Measurements from ENCODE around the gene HDAC4.

The HDAC4 gene

DNA sequence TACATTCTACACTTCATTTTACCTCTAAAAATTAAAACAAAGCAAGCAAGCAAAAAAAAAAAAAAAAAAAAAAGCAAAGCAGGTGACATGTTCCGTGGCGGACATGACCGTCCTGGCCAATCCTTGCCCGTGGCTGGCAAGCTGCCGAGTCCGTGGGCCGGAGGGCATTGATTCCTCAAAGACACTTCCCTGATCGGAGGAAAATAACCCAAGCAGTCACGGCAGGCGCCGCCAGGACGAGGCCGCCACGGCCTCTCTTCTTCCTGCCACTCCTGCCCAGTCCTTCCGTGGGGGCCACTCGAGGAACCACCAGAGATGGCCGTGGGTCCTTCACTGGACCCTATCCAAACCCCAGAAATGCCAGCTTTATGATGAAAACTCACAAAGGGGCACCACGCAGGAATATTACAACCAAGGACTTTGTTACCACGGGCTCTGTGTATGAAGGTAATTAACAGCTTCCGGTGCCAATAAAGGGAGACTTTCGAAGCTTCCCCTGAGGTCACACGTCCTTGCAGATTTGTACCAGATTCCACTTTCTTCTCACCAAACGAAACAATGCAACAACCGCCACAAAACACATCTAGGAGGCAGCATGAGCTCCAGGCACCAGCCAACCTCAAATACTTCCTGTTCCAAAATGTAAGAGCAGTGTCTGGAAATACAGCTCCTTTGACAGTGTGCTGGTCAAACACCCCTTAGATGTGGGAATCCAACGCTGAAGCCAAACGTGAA, 170.3 kb downstream of the HDAC4 start:
- peak; percentile 62 for ATAC-seq (replicated peaks)
- DNase-seq: no peak
- Mint-ChIP-seq H3K27me3 (no peaks in the 10 kb centered on the region), H3K36me3 (ENCODE audit: insufficient read depth) (no peaks in the 10 kb centered on the region), H3K9me3 (no peaks in the 10 kb centered on the region), H3K27ac (peak overlapping the region; percentile 54 to 75), H3K4me1 (ENCODE audit: low read depth in 2 of 2) (peaks cover 46 to 48% of the 10 kb centered on the region in 2 donors), H3K4me3 (peak overlapping the region; percentile 33 to 45)

DNA sequence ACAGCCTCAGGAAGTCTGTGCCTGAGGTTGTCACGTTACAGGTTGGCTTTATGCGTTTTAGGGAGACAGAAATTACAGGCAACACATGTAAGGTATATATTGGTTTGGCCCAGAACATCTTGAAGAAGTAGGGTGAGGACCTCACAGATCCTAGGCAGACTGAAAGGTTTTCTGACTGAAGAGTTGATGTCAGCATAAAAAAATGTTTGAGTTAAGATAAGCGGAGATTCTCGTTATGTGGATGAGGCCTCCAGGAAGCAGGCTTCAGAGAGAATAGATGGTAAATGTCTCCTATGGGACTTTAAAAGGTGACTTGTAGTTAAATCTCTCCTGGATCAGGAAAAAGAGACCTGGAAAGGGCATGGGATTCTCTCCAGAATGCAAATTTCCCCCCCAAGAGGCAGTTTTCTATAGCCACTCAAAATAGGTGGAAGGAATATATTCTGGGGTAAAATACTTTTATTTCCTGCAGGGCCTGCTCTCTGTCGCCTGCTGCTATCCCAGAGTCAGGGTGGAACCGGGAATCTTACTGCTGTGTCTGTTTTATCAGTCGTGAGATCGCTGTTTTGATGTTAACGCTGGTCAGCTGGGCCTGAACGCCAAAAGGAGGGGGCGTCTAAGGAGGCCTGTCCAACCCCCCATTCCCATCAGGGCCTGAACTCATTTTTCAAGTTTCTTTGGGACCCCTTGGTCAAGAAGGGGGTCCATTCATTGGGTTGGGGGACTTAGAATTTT, 171.1 kb downstream of the HDAC4 start:
- Mint-ChIP-seq H3K27me3 (no peaks in the 10 kb centered on the region), H3K36me3 (ENCODE audit: insufficient read depth) (no peaks in the 10 kb centered on the region), H3K9me3 (no peaks in the 10 kb centered on the region), H3K27ac (peak overlapping the region; percentile 8 to 39), H3K4me3 (no peak overlapping the region), H3K4me1 (ENCODE audit: low read depth in 2 of 2) (peaks cover 48 to 52% of the 10 kb centered on the region in 2 donors)
- ATAC-seq (replicated peaks): no peak
- no peak for DNase-seq

DNA sequence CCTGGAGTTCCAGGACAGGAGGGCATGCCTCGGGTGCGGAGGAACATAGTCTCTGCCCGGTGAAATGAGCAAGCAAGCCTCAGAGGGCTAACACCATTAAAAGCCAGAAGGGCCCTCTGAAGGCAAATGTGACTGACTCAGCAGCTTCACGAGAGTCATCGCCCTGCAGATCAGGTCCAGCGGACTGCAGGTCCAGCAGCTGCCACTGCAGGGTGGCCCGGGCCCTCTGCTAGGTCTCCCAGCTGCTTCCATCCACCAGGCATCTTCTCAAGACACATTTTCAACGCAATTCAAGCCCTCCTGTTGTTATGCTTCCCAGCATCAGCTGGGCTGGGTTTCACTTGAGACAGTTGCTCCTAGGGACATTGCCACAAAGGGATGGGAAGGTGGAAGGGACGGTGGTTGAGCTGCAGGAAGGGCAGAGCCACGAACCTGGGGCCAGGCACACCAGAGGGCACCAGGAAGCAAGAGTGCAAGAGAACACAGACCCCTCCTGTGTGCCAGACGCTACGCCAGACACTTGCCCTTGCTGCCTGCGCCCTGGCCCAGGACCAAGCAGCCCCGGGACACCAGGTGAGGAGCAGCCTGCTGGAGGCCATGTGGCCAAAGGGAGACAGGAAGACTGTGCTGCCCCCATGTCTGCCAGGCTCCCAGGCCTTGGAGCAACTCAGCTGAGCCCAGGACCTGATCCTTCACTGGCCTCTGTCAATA, 173.0 kb downstream of the HDAC4 start:
- no peaks in the 10 kb centered on the region for H3K9me3 Mint-ChIP-seq
- no peak overlapping the region for H3K4me3 Mint-ChIP-seq
- no peaks in the 10 kb centered on the region for H3K27me3 Mint-ChIP-seq
- H3K4me1 Mint-ChIP-seq (ENCODE audit: low read depth in 2 of 2): peaks cover 59 to 62% of the 10 kb centered on the region in 2 donors
- no peaks in the 10 kb centered on the region for H3K36me3 Mint-ChIP-seq (ENCODE audit: insufficient read depth)
- no peak for DNase-seq
- H3K27ac Mint-ChIP-seq: peak overlapping the region; percentile 76 to 82
- no peak for ATAC-seq (replicated peaks)

DNA sequence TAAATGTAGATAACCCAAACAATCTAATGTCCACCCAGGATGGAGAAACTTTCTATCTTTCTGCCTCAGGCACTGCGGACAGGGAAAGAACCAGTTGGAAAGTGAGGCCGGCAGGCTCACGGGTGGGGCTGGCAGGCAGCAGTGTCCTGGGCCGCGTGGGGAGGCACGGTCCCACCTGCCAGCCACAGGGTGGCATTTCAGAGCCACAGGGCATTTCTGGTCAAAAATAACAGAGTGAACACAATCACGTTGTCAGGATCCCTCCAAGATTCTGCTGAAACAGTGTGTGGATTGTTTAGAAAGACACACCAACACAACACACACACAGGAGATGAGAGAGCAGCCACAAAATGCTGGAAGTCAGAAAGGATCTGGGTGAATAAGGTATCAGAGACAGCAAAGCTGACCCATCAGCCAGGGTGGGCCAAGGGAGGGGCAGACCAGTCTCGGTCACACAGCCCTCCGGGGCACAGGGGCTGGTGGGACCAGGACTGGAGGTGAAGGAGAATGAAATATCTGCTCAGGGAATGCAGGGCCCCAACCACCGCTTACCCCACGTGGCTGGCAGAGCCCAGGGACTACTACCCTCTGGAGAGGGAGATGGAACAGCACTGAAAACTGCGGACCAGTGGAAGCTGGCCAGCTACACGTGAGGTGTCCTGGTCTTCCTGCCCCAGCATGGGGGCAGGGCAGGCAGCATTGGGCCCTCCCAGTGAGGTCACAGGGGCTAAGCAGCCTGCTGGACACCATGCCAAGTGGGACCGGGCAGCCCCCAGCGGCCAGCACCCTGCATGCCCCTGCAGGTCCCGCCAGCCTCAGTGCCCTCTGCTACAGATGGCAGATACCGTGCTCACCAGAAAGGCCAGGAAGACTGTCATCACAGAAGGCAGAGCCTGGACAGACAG, 173.9 kb downstream of the HDAC4 start:
- H3K36me3 Mint-ChIP-seq (ENCODE audit: insufficient read depth): no peaks in the 10 kb centered on the region
- ATAC-seq (replicated peaks) (no peak), DNase-seq (no peak)
- peaks cover 67 to 70% of the 10 kb centered on the region in 2 donors for H3K4me1 Mint-ChIP-seq (ENCODE audit: low read depth in 2 of 2)
- H3K27ac Mint-ChIP-seq: peak overlapping the region; percentile 76 to 82
- H3K27me3 Mint-ChIP-seq: no peaks in the 10 kb centered on the region
- H3K4me3 Mint-ChIP-seq: no peak overlapping the region
- no peaks in the 10 kb centered on the region for H3K9me3 Mint-ChIP-seq

DNA sequence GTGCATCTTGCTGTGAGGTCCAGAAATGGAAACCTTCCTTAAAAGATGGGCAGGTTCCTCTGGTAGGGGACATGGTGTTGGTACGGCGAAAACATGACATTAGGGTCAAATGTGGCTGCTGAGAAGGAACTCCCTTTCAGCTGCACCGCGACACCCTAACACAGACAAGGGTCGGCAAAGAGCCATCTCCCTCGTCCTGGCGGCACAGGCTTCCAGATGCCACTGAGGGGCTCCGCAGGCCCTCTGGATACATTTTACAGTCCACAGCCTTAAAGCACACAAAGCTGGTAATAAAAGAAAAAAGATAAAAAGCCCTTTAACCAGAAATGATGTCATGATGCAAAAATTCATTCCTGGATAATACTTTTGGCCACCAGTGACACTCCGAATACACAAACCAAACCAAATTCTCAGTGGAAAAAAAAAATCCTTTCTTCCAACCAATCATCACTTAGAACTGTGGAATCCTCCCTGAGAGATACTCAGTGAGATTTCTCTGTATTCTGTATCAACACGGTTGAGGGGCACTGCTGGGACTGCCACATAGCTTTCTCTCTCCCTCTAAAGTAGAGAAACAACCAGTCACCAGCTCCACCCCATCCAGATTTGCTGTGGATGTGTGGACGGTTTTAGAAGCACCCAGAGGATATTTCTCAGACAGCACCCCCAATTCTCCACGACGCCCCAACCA, 174.8 kb downstream of the HDAC4 start:
- DNase-seq: no peak
- H3K9me3 Mint-ChIP-seq: no peaks in the 10 kb centered on the region
- H3K4me3 Mint-ChIP-seq: no peak overlapping the region

DNA sequence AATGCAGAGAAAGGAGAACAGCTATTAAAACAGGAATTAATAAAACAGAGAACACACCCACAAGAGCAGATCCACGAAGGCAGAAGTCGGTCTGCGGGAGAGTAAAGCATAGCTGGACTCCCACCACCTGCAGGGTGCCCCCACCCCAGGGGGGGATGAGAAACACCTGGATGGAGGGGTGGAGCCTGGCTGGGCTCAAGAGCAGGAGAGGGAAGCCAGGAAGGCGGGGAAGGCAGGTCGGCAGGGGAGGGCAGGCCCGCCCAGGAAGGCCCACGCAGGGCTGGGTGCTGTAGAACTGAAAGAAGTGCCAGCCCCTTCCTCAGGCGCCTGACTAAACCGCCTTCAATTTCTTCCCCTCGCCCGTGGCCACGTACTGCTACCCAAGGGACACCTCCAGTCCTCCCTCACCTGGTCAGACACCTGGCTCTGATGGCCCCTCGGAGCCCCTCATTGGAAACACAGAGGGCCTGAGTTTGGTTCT, 175.4 kb downstream of the HDAC4 start:
- DNase-seq (no peak), ATAC-seq (replicated peaks) (no peak)
- Mint-ChIP-seq H3K27me3 (no peaks in the 10 kb centered on the region), H3K4me3 (no peak overlapping the region), H3K36me3 (ENCODE audit: insufficient read depth) (no peaks in the 10 kb centered on the region), H3K27ac (peak overlapping the region; percentile 39 to 81), H3K9me3 (no peaks in the 10 kb centered on the region), H3K4me1 (ENCODE audit: low read depth in 2 of 2) (peaks cover 58 to 71% of the 10 kb centered on the region in 2 donors)

More for the DNA sequence above, 174.8 kb downstream of the HDAC4 start:
- no peaks in the 10 kb centered on the region for H3K27me3 Mint-ChIP-seq
- no peak for ATAC-seq (replicated peaks)
- peak overlapping the region; percentile 76 to 82 for H3K27ac Mint-ChIP-seq
- peaks cover 63 to 75% of the 10 kb centered on the region in 2 donors for H3K4me1 Mint-ChIP-seq (ENCODE audit: low read depth in 2 of 2)
- H3K36me3 Mint-ChIP-seq (ENCODE audit: insufficient read depth): no peaks in the 10 kb centered on the region

DNA sequence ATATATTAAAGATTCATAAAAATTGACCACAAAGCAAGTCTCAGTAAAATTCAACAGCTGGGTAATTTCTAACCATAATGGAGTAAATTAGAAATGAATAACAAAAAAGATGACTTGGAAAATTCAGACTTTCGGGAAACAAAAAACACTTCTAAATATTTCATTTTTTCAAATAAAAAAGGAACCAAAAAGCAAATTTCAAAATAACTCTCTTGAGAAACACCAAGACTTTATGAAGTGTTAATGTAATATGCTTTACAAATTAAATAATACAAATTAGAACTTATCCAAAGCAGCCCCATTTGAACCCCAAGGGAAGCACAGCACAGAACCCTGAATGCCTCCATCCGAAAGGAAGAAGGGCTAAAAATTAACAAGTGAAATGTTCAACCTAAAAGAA, 175.9 kb downstream of the HDAC4 start:
- Mint-ChIP-seq H3K4me3 (no peak overlapping the region), H3K36me3 (ENCODE audit: insufficient read depth) (no peaks in the 10 kb centered on the region), H3K9me3 (no peaks in the 10 kb centered on the region), H3K4me1 (ENCODE audit: low read depth in 2 of 2) (peaks cover 62 to 70% of the 10 kb centered on the region in 2 donors), H3K27ac (peak overlapping the region; percentile 39 to 81), H3K27me3 (no peaks in the 10 kb centered on the region)
- ATAC-seq (replicated peaks): no peak
- no peak for DNase-seq

DNA sequence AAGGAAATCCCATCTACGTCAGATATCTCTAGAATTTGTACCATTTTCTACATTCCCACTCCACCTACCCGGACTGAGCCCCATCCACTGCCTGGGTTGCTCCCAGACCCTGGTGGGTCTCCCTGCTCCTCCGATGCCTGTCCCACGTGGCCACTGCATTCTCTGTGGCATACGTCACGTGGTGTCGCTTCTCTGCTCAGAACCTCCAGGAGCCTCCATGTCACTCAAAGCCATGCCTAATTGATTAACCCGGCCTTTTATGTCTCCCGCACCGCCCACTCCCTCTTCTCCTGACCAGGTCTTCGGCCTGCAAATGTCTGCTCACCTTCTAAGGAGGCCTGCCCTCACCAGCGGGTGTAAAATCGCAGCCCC, 176.6 kb downstream of the HDAC4 start:
- DNase-seq: no peak
- peak overlapping the region in 1 of 2 donors; percentile 28 for H3K4me3 Mint-ChIP-seq
- peak overlapping the region; percentile 39 to 81 for H3K27ac Mint-ChIP-seq
- no peak for ATAC-seq (replicated peaks)
- H3K4me1 Mint-ChIP-seq (ENCODE audit: low read depth in 2 of 2): peaks cover 62 to 72% of the 10 kb centered on the region in 2 donors
- H3K36me3 Mint-ChIP-seq (ENCODE audit: insufficient read depth): no peaks in the 10 kb centered on the region
- H3K9me3 Mint-ChIP-seq: no peaks in the 10 kb centered on the region
- no peaks in the 10 kb centered on the region for H3K27me3 Mint-ChIP-seq

DNA sequence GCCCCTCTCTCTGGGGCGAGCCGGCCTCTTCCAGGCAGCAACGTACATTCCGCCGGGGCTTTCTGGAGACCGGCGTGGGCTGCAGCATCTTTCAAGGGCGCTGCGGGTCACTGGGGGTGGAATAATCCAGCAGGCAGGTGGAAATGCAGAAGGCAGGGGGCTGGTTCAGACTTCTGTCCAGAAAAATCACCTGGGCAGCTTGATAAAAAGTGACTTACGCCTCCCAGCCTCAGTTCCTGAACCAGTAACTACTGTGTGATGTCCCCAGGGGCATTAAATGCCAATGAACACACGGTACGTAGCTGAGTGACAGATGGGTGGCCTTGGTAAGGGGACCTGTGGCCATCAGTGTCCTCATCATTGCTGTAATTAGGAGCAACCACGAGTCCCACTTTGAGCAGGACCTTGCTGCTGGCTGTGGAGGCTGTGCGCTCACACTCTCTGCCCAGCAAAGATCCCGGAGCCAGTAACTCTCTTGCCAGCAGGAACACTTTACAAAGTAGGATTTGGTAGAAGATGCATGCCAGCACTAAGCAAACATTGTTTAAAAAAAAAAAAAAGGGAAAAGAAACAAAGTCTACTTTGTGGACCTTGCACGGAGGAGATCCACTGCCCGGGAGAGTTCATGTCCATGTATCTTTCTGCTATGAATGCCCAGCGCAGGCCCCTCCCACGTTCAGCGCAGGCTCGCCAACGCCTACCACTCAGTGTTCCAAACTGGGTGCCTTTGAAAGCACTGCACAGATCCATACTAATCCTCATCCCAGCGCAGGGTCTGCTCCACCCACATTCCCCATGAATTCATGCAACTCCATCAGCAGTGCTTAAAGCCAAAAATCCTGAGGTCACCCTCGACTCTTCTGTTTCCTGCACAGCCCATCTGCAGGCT, 177.3 kb downstream of the HDAC4 start:
- DNase-seq (no peak), ATAC-seq (replicated peaks) (no peak)
- H3K4me1 Mint-ChIP-seq (ENCODE audit: low read depth in 2 of 2): peaks cover 62 to 73% of the 10 kb centered on the region in 2 donors
- H3K9me3 Mint-ChIP-seq: no peaks in the 10 kb centered on the region
- H3K4me3 Mint-ChIP-seq: peak overlapping the region; percentile 28 to 60
- H3K36me3 Mint-ChIP-seq (ENCODE audit: insufficient read depth): no peaks in the 10 kb centered on the region
- H3K27me3 Mint-ChIP-seq: no peaks in the 10 kb centered on the region
- peak overlapping the region; percentile 39 to 90 for H3K27ac Mint-ChIP-seq

DNA sequence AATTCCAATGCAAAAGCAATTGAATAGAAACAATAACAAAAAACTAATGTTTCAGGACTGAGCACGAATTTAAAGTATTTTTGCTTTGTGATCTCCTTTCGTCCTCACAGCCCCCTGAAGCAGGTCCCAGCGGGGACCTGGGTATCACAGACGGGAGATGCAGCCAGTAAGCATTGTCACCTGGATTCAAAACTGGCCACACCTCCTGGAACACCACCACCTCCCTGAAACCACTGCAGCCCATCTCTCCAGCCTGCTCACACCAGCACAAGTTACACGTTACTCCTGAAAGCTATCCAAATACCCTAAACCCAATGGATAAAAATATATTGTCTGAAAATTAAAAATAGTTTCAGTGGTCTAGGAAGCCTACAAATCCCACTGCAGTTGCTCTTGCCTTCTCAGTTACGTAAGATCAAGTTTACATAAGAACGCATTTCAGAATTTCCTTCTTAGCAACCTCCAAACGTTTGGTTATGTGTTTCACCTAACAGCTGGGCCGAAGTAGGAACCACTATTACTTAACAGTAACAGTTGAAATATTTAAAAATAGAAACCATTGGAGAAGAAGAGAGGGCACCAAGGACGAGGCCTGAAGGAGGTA, 178.0 kb downstream of the HDAC4 start:
- no peak for ATAC-seq (replicated peaks)
- peak overlapping the region; percentile 39 to 90 for H3K27ac Mint-ChIP-seq

DNA sequence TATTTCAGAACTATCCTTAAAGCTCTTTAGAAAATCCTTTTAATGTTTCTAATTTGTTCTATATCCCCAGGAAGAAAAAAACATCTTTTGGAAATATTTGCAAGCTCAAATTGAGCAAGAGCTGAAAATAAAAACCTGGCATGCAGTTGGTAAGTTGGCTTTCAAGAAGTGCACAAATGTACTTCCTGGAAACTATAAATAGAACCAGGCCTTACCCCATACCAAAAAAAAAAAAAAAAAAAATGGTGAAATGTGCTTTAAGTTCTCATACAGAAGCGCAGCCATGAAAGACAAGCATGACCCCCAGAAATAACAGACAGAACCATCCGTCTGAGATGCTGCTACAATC, 178.5 kb downstream of the HDAC4 start:
- Mint-ChIP-seq H3K27ac (peak overlapping the region; percentile 39 to 90), H3K9me3 (no peaks in the 10 kb centered on the region), H3K27me3 (no peaks in the 10 kb centered on the region), H3K4me3 (peak overlapping the region; percentile 29 to 60), H3K4me1 (ENCODE audit: low read depth in 2 of 2) (peaks cover 56 to 69% of the 10 kb centered on the region in 2 donors), H3K36me3 (ENCODE audit: insufficient read depth) (no peaks in the 10 kb centered on the region)
- ATAC-seq (replicated peaks) (peak; percentile 32), DNase-seq (no peak)

More for the DNA sequence above, 178.0 kb downstream of the HDAC4 start:
- Mint-ChIP-seq H3K36me3 (ENCODE audit: insufficient read depth) (no peaks in the 10 kb centered on the region), H3K4me1 (ENCODE audit: low read depth in 2 of 2) (peaks cover 55 to 69% of the 10 kb centered on the region in 2 donors), H3K9me3 (no peaks in the 10 kb centered on the region), H3K4me3 (peak overlapping the region; percentile 37 to 60), H3K27me3 (no peaks in the 10 kb centered on the region)
- DNase-seq: no peak
